H9 (cell line): ENCODE data around the gene KLHL5. TPM values are rescaled to one million over a fixed set of nuclear protein-coding genes. Genes with fewer than 3 reads are reported as not detected.
A peak's percentile ranks its signal among the peaks of the same experiment; 100 is the strongest.

Experiments
- DNase-seq: peaks from one replicate; pipeline ENCODE4 v3.0.0-alpha.2; 2017
- H2AFZ ChIP-seq: one replicate; pipeline ENCODE4 v1.6.1; 2013; ENCODE audit warnings: mild to moderate bottlenecking, low read length, control low read depth, moderate library complexity
- H2AK5ac ChIP-seq: 2 replicates; pipeline ENCODE4 v1.6.1; 2013; ENCODE audit warnings: low read length, control low read depth, mixed read lengths; ENCODE audit not compliant: insufficient read length
- H2BK120ac ChIP-seq: one replicate; pipeline ENCODE4 v1.6.1; 2013; ENCODE audit warnings: low read depth, mild to moderate bottlenecking, low read length, control low read depth, inconsistent platforms; ENCODE audit not compliant: poor library complexity, severe bottlenecking
- H2BK12ac ChIP-seq: 2 replicates; pipeline ENCODE4 v1.6.1; 2013; ENCODE audit warnings: low read length, control low read depth, mixed read lengths, low read depth; ENCODE audit not compliant: insufficient read length
- H2BK15ac ChIP-seq: 2 replicates; pipeline ENCODE4 v1.6.1; 2013; ENCODE audit warnings: low read depth, low read length, control low read depth
- H2BK20ac ChIP-seq: one replicate; pipeline ENCODE4 v1.6.1; 2013; ENCODE audit warnings: low read depth, mild to moderate bottlenecking, low read length, control low read depth, inconsistent platforms; ENCODE audit not compliant: poor library complexity, severe bottlenecking
- H2BK5ac ChIP-seq: 2 replicates; pipeline ENCODE4 v1.6.1; 2013; ENCODE audit warnings: low read length, control low read depth, mixed read lengths; ENCODE audit not compliant: insufficient read length
- H3K14ac ChIP-seq: 2 replicates; pipeline ENCODE4 v1.6.1; 2013; ENCODE audit warnings: low read length, control low read depth; ENCODE audit not compliant: insufficient read depth
- H3K18ac ChIP-seq: 2 replicates; pipeline ENCODE4 v1.6.1; 2013; ENCODE audit warnings: low read depth, mild to moderate bottlenecking, mixed read lengths, low read length, control low read depth; ENCODE audit not compliant: insufficient read length
- H3K23ac ChIP-seq: 2 replicates; pipeline ENCODE4 v1.6.1; 2013; ENCODE audit warnings: low read length, control low read depth, mixed read lengths, low read depth; ENCODE audit not compliant: insufficient read length
- H3K23me2 ChIP-seq: 2 replicates; pipeline ENCODE4 v1.6.1; 2013; ENCODE audit warnings: low read depth, mild to moderate bottlenecking, mixed read lengths, low read length, control low read depth; ENCODE audit not compliant: insufficient read length, poor library complexity, severe bottlenecking
- H3K27ac ChIP-seq: 2 replicates; pipeline ENCODE4 v1.5.1; 2013; ENCODE audit warnings: low read length, control low read depth, mixed read lengths, low read depth; ENCODE audit not compliant: insufficient read length
- H3K27me3 ChIP-seq: 2 replicates; pipeline ENCODE4 v1.6.1; 2013; ENCODE audit warnings: low read length, control low read depth, inconsistent platforms; ENCODE audit not compliant: insufficient read depth
- H3K4ac ChIP-seq: 2 replicates; pipeline ENCODE4 v1.6.1; 2013; ENCODE audit warnings: low read depth, mild to moderate bottlenecking, control low read depth, inconsistent platforms, low read length, moderate library complexity
- H3K4me1 ChIP-seq: 2 replicates; pipeline ENCODE4 v1.6.1; 2013; ENCODE audit warnings: low read length, control low read depth, inconsistent platforms; ENCODE audit not compliant: insufficient read depth
- H3K4me2 ChIP-seq: 2 replicates; pipeline ENCODE4 v1.6.1; 2013; ENCODE audit warnings: low read length, control low read depth, mixed read lengths; ENCODE audit not compliant: insufficient read length, insufficient read depth
- H3K56ac ChIP-seq: 2 replicates; pipeline ENCODE4 v1.6.1; 2013; ENCODE audit warnings: low read depth, mild to moderate bottlenecking, mixed read lengths, low read length, control low read depth; ENCODE audit not compliant: insufficient read length
- H3K79me1 ChIP-seq: 2 replicates; pipeline ENCODE4 v1.6.1; 2013; ENCODE audit warnings: low read depth, mild to moderate bottlenecking, moderate library complexity, low read length, control low read depth, inconsistent platforms; ENCODE audit not compliant: insufficient read depth, poor library complexity, severe bottlenecking
- H3K79me2 ChIP-seq: 2 replicates; pipeline ENCODE4 v1.6.1; 2013; ENCODE audit warnings: low read length, control low read depth, inconsistent platforms; ENCODE audit not compliant: insufficient read depth
- H3K9ac ChIP-seq: 2 replicates; pipeline ENCODE4 v1.6.1; 2013; ENCODE audit warnings: low read length, control low read depth, mixed read lengths; ENCODE audit not compliant: insufficient read length; ENCODE audit errors: extremely low read depth
- H3K9me3 ChIP-seq: one replicate; pipeline ENCODE4 v1.6.1; 2013; ENCODE audit warnings: low read depth, low read length, inconsistent platforms; ENCODE audit not compliant: control insufficient read depth
- H3T11ph ChIP-seq: one replicate; pipeline ENCODE4 v1.6.1; 2013; ENCODE audit warnings: mild to moderate bottlenecking, low read length, control low read depth, inconsistent platforms
- H4K20me1 ChIP-seq: one replicate; pipeline ENCODE4 v1.6.1; 2013; ENCODE audit not compliant: control insufficient read depth, insufficient read length, insufficient read depth
- H4K5ac ChIP-seq: 2 replicates; pipeline ENCODE4 v1.6.1; 2013; ENCODE audit warnings: low read depth, mild to moderate bottlenecking, mixed read lengths, low read length, control low read depth; ENCODE audit not compliant: insufficient read length
- H4K8ac ChIP-seq: replicated peaks from 2 replicates; pipeline ENCODE4 v1.6.1; 2013; ENCODE audit warnings: low read length, control low read depth, mixed read lengths, low read depth; ENCODE audit not compliant: insufficient read length
- H4K91ac ChIP-seq: 2 replicates; pipeline ENCODE4 v1.6.1; 2013; ENCODE audit warnings: low read depth, mild to moderate bottlenecking, moderate library complexity, mixed read lengths, low read length, control low read depth; ENCODE audit not compliant: insufficient read length
- H3K27ac Mint-ChIP-seq, 3 experiments: 2 replicates in 2 of 3; 3 replicates in 1 of 3; pipeline ENCODE4 v1.8.0; 2020 to 2021; ENCODE audit warnings: mixed read lengths in 3 of 3, mild to moderate bottlenecking in 1 of 3, moderate library complexity in 1 of 3
- H3K27me3 Mint-ChIP-seq: 2 replicates; pipeline ENCODE4 v1.8.0; 2021; ENCODE audit warnings: low read depth, mild to moderate bottlenecking, moderate library complexity, mixed read lengths
- H3K36me3 Mint-ChIP-seq, 3 experiments: 2 replicates in 2 of 3; 3 replicates in 1 of 3; pipeline ENCODE4 v1.8.0; 2020 to 2021; ENCODE audit warnings: low read depth in 3 of 3, mixed read lengths in 3 of 3; ENCODE audit not compliant: insufficient read depth in 1 of 3
- H3K4me1 Mint-ChIP-seq, 2 experiments: 2 replicates each; pipeline ENCODE4 v1.8.0; 2020; ENCODE audit warnings: mixed read lengths in 2 of 2
- H3K4me3 Mint-ChIP-seq, 2 experiments: 2 replicates in 1 of 2; 3 replicates in 1 of 2; pipeline ENCODE4 v1.8.0; 2020 to 2021; ENCODE audit warnings: mild to moderate bottlenecking in 2 of 2, mixed read lengths in 2 of 2, moderate library complexity in 1 of 2
- H3K9me3 Mint-ChIP-seq, 2 experiments: 2 replicates in 1 of 2; 3 replicates in 1 of 2; pipeline ENCODE4 v1.8.0; 2020; ENCODE audit warnings: mild to moderate bottlenecking in 2 of 2, mixed read lengths in 2 of 2, moderate library complexity in 1 of 2
- total RNA-seq: library from RNA; stranded (reverse); gene quantifications from 2 replicates; pipeline ENCODE4 v1.2.1, GENCODE V29; 2021
- TF ChIP-seq, protein P1 (sequence below): fragments of 200-600 bp; sonication (generic); conservative IDR thresholded peaks from 3 replicates; pipeline ENCODE4 v1.8.0; 2021; ENCODE audit warnings: antibody characterized with exemption, mild to moderate bottlenecking

Gene KLHL5
- total RNA-seq, 1 experiment from 2014 or later, result 16.8 TPM

DNA sequence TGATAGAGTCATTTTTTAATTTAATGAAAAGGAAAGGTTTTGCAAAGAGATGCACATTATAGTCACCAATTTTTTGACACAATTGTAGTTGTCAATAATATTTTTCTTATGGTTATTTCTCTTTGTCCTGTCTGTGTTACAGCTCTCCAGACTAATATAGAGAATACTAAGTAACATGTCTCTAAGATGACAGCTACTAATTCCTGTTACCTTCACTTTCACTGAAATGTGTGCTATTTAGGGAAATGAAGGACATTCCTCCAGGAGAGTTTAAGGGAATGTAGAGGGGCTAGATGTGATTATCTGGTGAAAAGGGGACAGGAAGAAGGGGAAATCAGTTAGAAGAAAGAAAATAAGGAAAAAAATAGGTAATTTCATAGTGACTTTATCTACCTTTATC, 1.4 kb downstream of the KLHL5 start:
- H2AFZ ChIP-seq, result no peak overlapping the region
- no peaks in the 10 kb centered on the region for H3K23me2 ChIP-seq
- no peaks in the 10 kb centered on the region for H3K9me3 ChIP-seq
- H2AK5ac ChIP-seq, result no peak overlapping the region
- no peak overlapping the region for H2BK15ac ChIP-seq
- H3K27me3 ChIP-seq, result no peaks in the 10 kb centered on the region
- no peaks in the 10 kb centered on the region for H3K9me3 Mint-ChIP-seq
- H3K4me3 Mint-ChIP-seq, result no peak overlapping the region
- no peaks in the 10 kb centered on the region for H3K79me1 ChIP-seq
- TF ChIP-seq, protein P1, sequence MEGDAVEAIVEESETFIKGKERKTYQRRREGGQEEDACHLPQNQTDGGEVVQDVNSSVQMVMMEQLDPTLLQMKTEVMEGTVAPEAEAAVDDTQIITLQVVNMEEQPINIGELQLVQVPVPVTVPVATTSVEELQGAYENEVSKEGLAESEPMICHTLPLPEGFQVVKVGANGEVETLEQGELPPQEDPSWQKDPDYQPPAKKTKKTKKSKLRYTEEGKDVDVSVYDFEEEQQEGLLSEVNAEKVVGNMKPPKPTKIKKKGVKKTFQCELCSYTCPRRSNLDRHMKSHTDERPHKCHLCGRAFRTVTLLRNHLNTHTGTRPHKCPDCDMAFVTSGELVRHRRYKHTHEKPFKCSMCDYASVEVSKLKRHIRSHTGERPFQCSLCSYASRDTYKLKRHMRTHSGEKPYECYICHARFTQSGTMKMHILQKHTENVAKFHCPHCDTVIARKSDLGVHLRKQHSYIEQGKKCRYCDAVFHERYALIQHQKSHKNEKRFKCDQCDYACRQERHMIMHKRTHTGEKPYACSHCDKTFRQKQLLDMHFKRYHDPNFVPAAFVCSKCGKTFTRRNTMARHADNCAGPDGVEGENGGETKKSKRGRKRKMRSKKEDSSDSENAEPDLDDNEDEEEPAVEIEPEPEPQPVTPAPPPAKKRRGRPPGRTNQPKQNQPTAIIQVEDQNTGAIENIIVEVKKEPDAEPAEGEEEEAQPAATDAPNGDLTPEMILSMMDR, result no peak
- H3K4me1 Mint-ChIP-seq, result peaks cover 28 to 31% of the 10 kb centered on the region in 2 experiments
- no peak overlapping the region for H3K27ac ChIP-seq
- H2BK120ac ChIP-seq, result no peak overlapping the region
- 0 out of 2 replicates have a peak, but pooled peaks cover 2% of the 10 kb centered on the region for H3K79me2 ChIP-seq
- no peak overlapping the region for H3K4ac ChIP-seq
- no peak overlapping the region for H4K5ac ChIP-seq
- no peak overlapping the region for H3K4me2 ChIP-seq
- H3K14ac ChIP-seq, result no peak overlapping the region
- H3K27ac Mint-ChIP-seq, result peak overlapping the region in 1 of 3 experiments; percentile 80; a peak in 1 of 7 replicates
- no peak overlapping the region for H3K23ac ChIP-seq
- H4K8ac ChIP-seq, result no peak overlapping the region
- H3K27me3 Mint-ChIP-seq, result no peaks in the 10 kb centered on the region
- H3K56ac ChIP-seq, result no peak overlapping the region
- no peaks in the 10 kb centered on the region for H4K20me1 ChIP-seq
- H3K18ac ChIP-seq, result no peak overlapping the region
- no peaks in the 10 kb centered on the region for H3K36me3 Mint-ChIP-seq
- H2BK5ac ChIP-seq, result no peak overlapping the region
- DNase-seq, result no peak
- H3K4me1 ChIP-seq, result peaks cover 7% of the 10 kb centered on the region; the same call in 1 of the 2 replicates
- no peak overlapping the region for H3K9ac ChIP-seq
- no peak overlapping the region for H2BK20ac ChIP-seq
- H2BK12ac ChIP-seq, result no peak overlapping the region
- no peak overlapping the region for H3T11ph ChIP-seq
- H4K91ac ChIP-seq, result no peak overlapping the region
